SK-N-SH treated with all-trans-retinoic acid at 6 μM for 48 hours (cell line): ENCODE measurements around the gene JPT2.

ENCODE experiments used
- ATAC-seq: fragments of 200-7000 bp; cut with Tn5 transposase; 3 replicates; pipeline ENCODE4 v1.9.1; 2020; ENCODE audit warnings: mild to moderate bottlenecking, moderate library complexity
- ARNTL ChIP-seq: fragments of 450-650 bp; formaldehyde crosslinking; IDR thresholded peaks from 2 replicates; pipeline ENCODE4 v1.5.0; 2020; ENCODE audit warnings: low read depth, mild to moderate bottlenecking, moderate library complexity, borderline replicate concordance
- BACH2 ChIP-seq: fragments of 250-450 bp; sonication (Bioruptor Pico); IDR thresholded peaks from 2 replicates; pipeline ENCODE4 v1.9.0; 2021; ENCODE audit warnings: mild to moderate bottlenecking, borderline replicate concordance
- CREB5 ChIP-seq: fragments of 250-450 bp; sonication (Bioruptor Pico); IDR thresholded peaks from 2 replicates; pipeline ENCODE4 v1.5.1; 2020; ENCODE audit warnings: low read depth, mild to moderate bottlenecking, moderate library complexity
- CSDC2 ChIP-seq: fragments of 250-450 bp; sonication (Bioruptor Pico); IDR thresholded peaks from 2 replicates; pipeline ENCODE4 v1.5.0; 2020; ENCODE audit warnings: mild to moderate bottlenecking, moderate library complexity
- CSRNP3 ChIP-seq: fragments of 250-450 bp; sonication (Bioruptor Pico); IDR thresholded peaks from 2 replicates; pipeline ENCODE4 v1.5.1; 2021; ENCODE audit warnings: mild to moderate bottlenecking, moderate library complexity
- ESRRG ChIP-seq: fragments of 250-450 bp; sonication (Bioruptor Pico); IDR thresholded peaks from 2 replicates; pipeline ENCODE4 v1.6.1; 2021; ENCODE audit warnings: mild to moderate bottlenecking
- GLIS3 ChIP-seq: fragments of 250-450 bp; sonication (Bioruptor Pico); IDR thresholded peaks from 2 replicates; pipeline ENCODE4 v1.5.0; 2020; ENCODE audit warnings: mild to moderate bottlenecking, moderate library complexity
- ISL1 ChIP-seq: fragments of 250-450 bp; sonication (Bioruptor Pico); IDR thresholded peaks from 2 replicates; pipeline ENCODE4 v2.1.2; 2022; ENCODE audit warnings: mild to moderate bottlenecking, moderate library complexity
- OSR1 ChIP-seq: fragments of 250-450 bp; sonication (Bioruptor Pico); IDR thresholded peaks from 2 replicates; pipeline ENCODE4 v1.8.0; 2022; ENCODE audit warnings: moderate library complexity, mild to moderate bottlenecking, inconsistent platforms
- PATZ1 ChIP-seq: fragments of 250-450 bp; sonication (Bioruptor Pico); IDR thresholded peaks from 2 replicates; pipeline ENCODE4 v1.8.0; 2020; ENCODE audit warnings: mild to moderate bottlenecking, moderate library complexity, borderline replicate concordance
- POU6F1 ChIP-seq: fragments of 250-450 bp; sonication (Bioruptor Pico); IDR thresholded peaks from 2 replicates; pipeline ENCODE4 v1.8.0; 2021; ENCODE audit warnings: low read depth, mild to moderate bottlenecking, moderate library complexity, borderline replicate concordance
- PPARA ChIP-seq: fragments of 250-450 bp; sonication (Bioruptor Pico); IDR thresholded peaks from 2 replicates; pipeline ENCODE4 v1.5.0; 2020; ENCODE audit warnings: mild to moderate bottlenecking, borderline replicate concordance
- RARB ChIP-seq: fragments of 250-450 bp; sonication (Bioruptor Pico); IDR thresholded peaks from 2 replicates; pipeline ENCODE4 v1.8.0; 2021; ENCODE audit warnings: mild to moderate bottlenecking, moderate library complexity
- SNAI2 ChIP-seq: fragments of 250-450 bp; sonication (Bioruptor Pico); IDR thresholded peaks from 2 replicates; pipeline ENCODE4 v1.5.0; 2020; ENCODE audit warnings: mild to moderate bottlenecking, moderate library complexity
- TCF4 ChIP-seq: fragments of 250-450 bp; sonication (Bioruptor Pico); IDR thresholded peaks from 2 replicates; pipeline ENCODE4 v1.8.0; 2021; ENCODE audit warnings: mild to moderate bottlenecking, moderate library complexity, borderline replicate concordance
- TOX ChIP-seq: fragments of 250-450 bp; sonication (Bioruptor Pico); IDR thresholded peaks from 2 replicates; pipeline ENCODE4 v1.8.0; 2021; ENCODE audit warnings: mild to moderate bottlenecking, moderate library complexity, borderline replicate concordance
- TSHZ2 ChIP-seq: fragments of 250-450 bp; sonication (Bioruptor Pico); IDR thresholded peaks from 2 replicates; pipeline ENCODE4 v1.5.0; 2020; ENCODE audit warnings: mild to moderate bottlenecking, moderate library complexity
- ZFP30 ChIP-seq: fragments of 450-650 bp; formaldehyde crosslinking; IDR thresholded peaks from 2 replicates; pipeline ENCODE4 v1.5.0; 2022; ENCODE audit warnings: mild to moderate bottlenecking, moderate library complexity
- ZNF565 ChIP-seq: fragments of 450-650 bp; formaldehyde crosslinking; conservative IDR thresholded peaks from 2 replicates; pipeline ENCODE4 v1.5.0; 2020; ENCODE audit warnings: low read depth, mild to moderate bottlenecking, moderate library complexity
- ZNF70 ChIP-seq: fragments of 450-650 bp; formaldehyde crosslinking; IDR thresholded peaks from 2 replicates; pipeline ENCODE4 v1.5.0; 2020; ENCODE audit warnings: mild to moderate bottlenecking, moderate library complexity
- ZNF8 ChIP-seq: fragments of 450-650 bp; formaldehyde crosslinking; IDR thresholded peaks from 2 replicates; pipeline ENCODE4 v1.5.0; 2020; ENCODE audit warnings: mild to moderate bottlenecking, moderate library complexity

JPT2 gene

GRCh38 chr16:1743376-1744337 lies 65.6 kb downstream of the JPT2 start (continued):
- TF ChIP-seq CSRNP3 (no peak), ZNF565 (CRISPR knock-in tag) (no peak), TCF4 (no peak)

- ATAC-seq: no peak
- TF ChIP-seq CSDC2 (CRISPR knock-in tag): no peak
- no peak for TF ChIP-seq ARNTL (CRISPR knock-in tag)
- TF ChIP-seq ISL1 (CRISPR knock-in tag): no peak
- no peak for TF ChIP-seq TCF4
- TF ChIP-seq SNAI2 (CRISPR knock-in tag): no peak
- no peak for TF ChIP-seq TOX
- TF ChIP-seq CSRNP3: no peak
- no peak for TF ChIP-seq PPARA (CRISPR knock-in tag)
- no peak for TF ChIP-seq ESRRG (CRISPR knock-in tag)
- TF ChIP-seq OSR1 (CRISPR knock-in tag): no peak
- TF ChIP-seq BACH2 (CRISPR knock-in tag): no peak
- no peak for TF ChIP-seq RARB (CRISPR knock-in tag)
- no peak for TF ChIP-seq POU6F1 (CRISPR knock-in tag)
- no peak for TF ChIP-seq ZNF70 (CRISPR knock-in tag)
- TF ChIP-seq CREB5 (CRISPR knock-in tag): no peak
These were observed 66.3 kb downstream of the JPT2 start for GRCh38 chr16:1744338-1744840.

GRCh38 chr16:1745181-1745899 lies 67.3 kb downstream of the JPT2 start:
- peak; percentile 27 for ATAC-seq
- TF ChIP-seq ARNTL (CRISPR knock-in tag): no peak
- TF ChIP-seq CREB5 (CRISPR knock-in tag): no peak
- TF ChIP-seq ISL1 (CRISPR knock-in tag): no peak
- no peak for TF ChIP-seq ZNF565 (CRISPR knock-in tag)
- TF ChIP-seq ESRRG (CRISPR knock-in tag): no peak
- TF ChIP-seq PATZ1 (CRISPR knock-in tag): no peak
- TF ChIP-seq TCF4: no peak
- TF ChIP-seq PPARA (CRISPR knock-in tag): no peak
- TF ChIP-seq RARB (CRISPR knock-in tag): no peak
- TF ChIP-seq OSR1 (CRISPR knock-in tag): no peak
- no peak for TF ChIP-seq ZFP30 (CRISPR knock-in tag)
- TF ChIP-seq ZNF8 (CRISPR knock-in tag): no peak
- no peak for TF ChIP-seq TSHZ2 (CRISPR knock-in tag)
- no peak for TF ChIP-seq CSDC2 (CRISPR knock-in tag)
- TF ChIP-seq GLIS3: no peak
